Measurements from ENCODE around the gene ANTXR1. TPM values are rescaled to one million over a fixed set of nuclear protein-coding genes. Genes with fewer than 3 reads are reported as not detected.
"Not testable (repeated sequence)": the region's sequence is repeated elsewhere in the genome, so short reads cannot be mapped to it uniquely, and the experiment has no call there.

The ANTXR1 gene
- total and polyA plus RNA-seq, 10 donors, result 2.8 to 66.7 (median 36.9) TPM

- Histone ChIP-seq H3K4me1 (peaks cover 0 to 13% (median 3%) of the 10 kb centered on the region in 6 donors), H3K27ac (peak overlapping the region in 2 of 8 donors; percentile 16 to 24), H3K9me3 (no peaks in the 10 kb centered on the region), H3K27me3 (replicated peaks in 1 of 7) (peaks cover 0 to 3% (median 0%) of the 10 kb centered on the region in 7 donors), H3K4me3 (no peak overlapping the region), H3K36me3 (no peaks in the 10 kb centered on the region)
- DNase-seq, result no peak
- WGBS, 5 donors, result 83 to 93% (median 91%) methylated on average over 7 of the region's 7 CpGs
- intact Hi-C loops (cut with DNase I; ENCODE audit: low total_unique reads), result no loop called here
- TF ChIP-seq CTCF (IDR thresholded peaks at IDR 0.05 in 8 of 11, conservative IDR thresholded peaks at IDR 0.05 in 3 of 11) (no peak), POLR2A (IDR thresholded peaks at IDR 0.05) (no peak), POLR2AphosphoS5 (IDR thresholded peaks at IDR 0.05) (no peak)
Observed at GRCh38 chr2:69171897-69172525, 159.0 kb downstream of the ANTXR1 start.

- H3K4me1 ChIP-seq, result peaks cover 0 to 30% (median 16%) of the 10 kb centered on the region in 6 donors
- WGBS, 5 donors, result 89 to 100% (median 96%) methylated on average over 1 of the region's 1 CpG
- DNase-seq, result no peak
Observed at GRCh38 chr2:69173706-69174105, 160.7 kb downstream of the ANTXR1 start.

GRCh38 chr2:69174211-69174610 is 161.2 kb downstream of the ANTXR1 start:
- H3K9me3 ChIP-seq; H3K4me3 ChIP-seq; H3K27me3 ChIP-seq (replicated peaks in 1 of 7); intact Hi-C loops (cut with DNase I; ENCODE audit: low total_unique reads); DNase-seq; H3K36me3 ChIP-seq: not testable (repeated sequence)
- peak overlapping the region in 1 of 8 donors; percentile 14 for H3K27ac ChIP-seq
- 80 to 96% (median 87%) methylated on average over 5 of the region's 5 CpGs for WGBS, 5 donors
- H3K4me1 ChIP-seq, result peaks cover 0 to 34% (median 18%) of the 10 kb centered on the region in 6 donors

More at GRCh38 chr2:69173706-69174105, 160.7 kb downstream of the ANTXR1 start:
- TF ChIP-seq POLR2AphosphoS5 (IDR thresholded peaks at IDR 0.05), result no peak
- no peak for TF ChIP-seq POLR2A (IDR thresholded peaks at IDR 0.05)
- TF ChIP-seq CTCF (IDR thresholded peaks at IDR 0.05 in 8 of 11, conservative IDR thresholded peaks at IDR 0.05 in 3 of 11), result no peak
- no peaks in the 10 kb centered on the region for H3K9me3 ChIP-seq
- peak overlapping the region in 1 of 8 donors; percentile 14 for H3K27ac ChIP-seq
- H3K36me3 ChIP-seq, result no peaks in the 10 kb centered on the region
- peaks cover 0 to 3% (median 0%) of the 10 kb centered on the region in 7 donors for H3K27me3 ChIP-seq (replicated peaks in 1 of 7)
- H3K4me3 ChIP-seq, result no peak overlapping the region
- intact Hi-C loops (cut with DNase I; ENCODE audit: low total_unique reads), result no loop called here

- Histone ChIP-seq H3K36me3 (no peaks in the 10 kb centered on the region), H3K27me3 (replicated peaks in 1 of 7) (no peaks in the 10 kb centered on the region), H3K4me1 (peaks cover 0 to 40% (median 21%) of the 10 kb centered on the region in 6 donors), H3K27ac (peak overlapping the region in 7 of 8 donors; percentile 51 to 92 (median 86)), H3K4me3 (no peak overlapping the region), H3K9me3 (no peaks in the 10 kb centered on the region)
- TF ChIP-seq POLR2AphosphoS5 (IDR thresholded peaks at IDR 0.05) (no peak), POLR2A (IDR thresholded peaks at IDR 0.05) (no peak)
- 88 to 94% (median 90%) methylated on average over 7 of the region's 7 CpGs for WGBS, 5 donors
- intact Hi-C loops (cut with DNase I; ENCODE audit: low total_unique reads), result no loop called here
- DNase-seq, result no peak
Observed at GRCh38 chr2:69175790-69176715, 163.1 kb downstream of the ANTXR1 start.

Data from spleen (tissue), 11 donors.